GM19438 (cell line): ENCODE results near the gene PELI2.
A peak's percentile ranks its signal among the peaks of the same experiment; 100 is the strongest.

Experiments used
- ATAC-seq: cut with Tn5 transposase; IDR thresholded peaks from one replicate; pipeline ENCODE4 v1.9.1; 2021; ENCODE audit warnings: low read depth; ENCODE audit not compliant: unreplicated experiment

Gene PELI2

GRCh38 chr14:56118611-56119181 lies 485 bp downstream of the PELI2 start:
- peak; percentile 18 for ATAC-seq

GRCh38 chr14:56119201-56119981 lies 1.2 kb downstream of the PELI2 start:
- peak; percentile 33 for ATAC-seq

GRCh38 chr14:56120091-56120691 lies 2.0 kb downstream of the PELI2 start:
- no peak for ATAC-seq

- ATAC-seq = no peak
Observed at GRCh38 chr14:56121816-56122215, 3.6 kb downstream of the PELI2 start.

- no peak for ATAC-seq
Observed at GRCh38 chr14:56122301-56122700, 4.1 kb downstream of the PELI2 start.

- no peak for ATAC-seq
Observed at GRCh38 chr14:56124327-56124726, 6.1 kb downstream of the PELI2 start.

GRCh38 chr14:56125772-56126636 lies 7.8 kb downstream of the PELI2 start:
- no peak for ATAC-seq

- no peak for ATAC-seq
Observed at GRCh38 chr14:56126637-56126913, 8.4 kb downstream of the PELI2 start.

GRCh38 chr14:56127156-56127555 lies 8.9 kb downstream of the PELI2 start:
- no peak for ATAC-seq

GRCh38 chr14:56129092-56129491 lies 10.9 kb downstream of the PELI2 start:
- ATAC-seq = no peak

- ATAC-seq = no peak
Observed at GRCh38 chr14:56129933-56130332, 11.7 kb downstream of the PELI2 start.

GRCh38 chr14:56131004-56131864 lies 13.0 kb downstream of the PELI2 start:
- ATAC-seq = no peak

- no peak for ATAC-seq
Observed at GRCh38 chr14:56131865-56132833, 13.9 kb downstream of the PELI2 start.

- no peak for ATAC-seq
Observed at GRCh38 chr14:56133547-56133946, 15.3 kb downstream of the PELI2 start.

- ATAC-seq = no peak
Observed at GRCh38 chr14:56135001-56135400, 16.8 kb downstream of the PELI2 start.

- ATAC-seq = no peak
Observed at GRCh38 chr14:56135668-56136067, 17.5 kb downstream of the PELI2 start.

- no peak for ATAC-seq
Observed at GRCh38 chr14:56136571-56137452, 18.6 kb downstream of the PELI2 start.

- ATAC-seq = no peak
Observed at GRCh38 chr14:56137453-56137807, 19.2 kb downstream of the PELI2 start.
